ENCODE data around the gene TMEM120A.
A peak's percentile ranks its signal among the peaks of the same experiment; 100 is the strongest.
"Not testable (repeated sequence)": the region's sequence is repeated elsewhere in the genome, so short reads cannot be mapped to it uniquely, and the experiment has no call there.

Gene TMEM120A

GRCh38 chr7:75994388-75995051 is at the start of gene TMEM120A:
TMEM120A (minus strand) TSS chr7:75994595; CDS start chr7:75994570, 25 bp downstream.
- peak; percentile 91 to 94 (median 93) for DNase-seq

- no peak for DNase-seq
Observed at GRCh38 chr7:76040126-76040525, 45.7 kb upstream of the TMEM120A start.

DNA sequence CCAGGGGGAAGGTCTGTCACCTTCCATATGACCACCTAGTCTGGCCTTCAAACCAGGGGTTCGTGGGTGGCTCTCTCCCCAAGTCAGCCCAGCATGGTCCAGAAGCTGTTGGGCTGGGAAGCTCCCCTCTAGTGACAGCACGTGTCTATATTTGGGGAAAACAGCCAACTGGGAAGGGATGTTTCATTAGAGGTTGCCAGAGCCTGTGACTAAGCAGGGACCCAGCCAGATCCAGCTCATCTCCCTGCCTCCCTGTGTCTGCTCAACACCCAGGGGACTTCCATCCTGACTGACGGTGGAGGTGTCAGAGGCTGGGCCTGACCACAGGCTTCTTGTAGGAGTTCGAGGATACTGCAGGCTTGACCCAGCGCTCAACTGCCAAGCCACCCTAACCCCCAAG is 42.9 kb upstream of the TMEM120A start:
- no peak for DNase-seq

DNA sequence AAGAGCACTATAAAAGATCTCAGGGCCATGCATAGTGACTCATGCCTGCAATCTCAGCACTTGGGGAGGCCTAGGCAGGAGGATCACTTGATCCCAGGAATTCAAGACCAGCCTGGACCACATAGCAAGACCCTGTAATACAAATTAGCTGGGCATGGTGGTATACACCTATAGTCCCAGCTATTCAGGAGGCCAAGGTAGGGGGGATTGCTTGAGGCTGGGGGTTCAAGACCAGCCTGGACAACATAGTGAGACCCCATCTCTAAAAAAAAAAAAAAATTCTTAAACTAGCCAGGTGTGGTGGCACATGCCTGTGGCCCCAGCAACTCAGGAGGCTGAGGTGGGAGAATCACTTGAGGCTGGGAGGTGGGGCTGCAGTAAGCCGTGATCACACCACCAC is 37.6 kb upstream of the TMEM120A start:
- no peak for DNase-seq

DNA sequence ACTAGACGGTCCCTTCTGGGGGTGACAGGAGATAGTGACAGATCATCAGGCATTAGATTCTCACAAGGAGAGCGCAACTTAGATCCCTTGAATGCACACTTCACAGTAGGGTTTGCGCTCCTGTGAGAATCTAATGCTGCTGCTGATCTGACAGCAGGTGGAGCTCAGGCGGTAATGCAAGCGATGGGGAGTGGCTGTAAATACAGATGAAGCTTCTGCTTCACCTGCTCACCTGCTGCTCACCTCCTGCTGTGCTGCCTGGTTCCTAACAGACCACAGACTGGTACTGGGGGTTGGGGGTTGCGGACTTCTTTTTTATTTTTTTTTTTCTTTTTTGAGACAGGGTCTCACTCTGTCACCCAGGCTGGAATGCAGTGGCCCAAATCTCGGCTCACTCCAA is 35.3 kb upstream of the TMEM120A start:
- DNase-seq = peak in 2 of 3 experiments; percentile 5 to 44

DNA sequence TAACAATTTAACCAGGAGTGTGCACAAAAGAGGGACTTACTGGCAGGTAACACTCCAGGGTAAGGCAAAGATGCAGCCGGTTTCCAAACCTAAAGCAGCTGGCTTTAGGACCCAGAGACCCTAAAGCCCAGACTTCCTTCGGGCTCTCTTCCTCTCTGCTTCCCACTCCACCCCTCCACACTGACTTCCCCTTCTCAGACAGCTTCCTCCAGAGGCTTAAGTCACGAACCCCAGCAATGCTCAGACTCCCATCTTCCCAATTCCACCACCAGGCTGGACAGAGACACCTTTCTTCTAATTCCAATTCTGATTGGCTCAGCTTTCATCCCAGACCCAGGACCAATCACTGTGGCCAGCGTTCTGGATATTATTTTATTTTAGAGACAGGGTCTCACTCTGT is 28.6 kb upstream of the TMEM120A start:
- no peak for DNase-seq

DNA sequence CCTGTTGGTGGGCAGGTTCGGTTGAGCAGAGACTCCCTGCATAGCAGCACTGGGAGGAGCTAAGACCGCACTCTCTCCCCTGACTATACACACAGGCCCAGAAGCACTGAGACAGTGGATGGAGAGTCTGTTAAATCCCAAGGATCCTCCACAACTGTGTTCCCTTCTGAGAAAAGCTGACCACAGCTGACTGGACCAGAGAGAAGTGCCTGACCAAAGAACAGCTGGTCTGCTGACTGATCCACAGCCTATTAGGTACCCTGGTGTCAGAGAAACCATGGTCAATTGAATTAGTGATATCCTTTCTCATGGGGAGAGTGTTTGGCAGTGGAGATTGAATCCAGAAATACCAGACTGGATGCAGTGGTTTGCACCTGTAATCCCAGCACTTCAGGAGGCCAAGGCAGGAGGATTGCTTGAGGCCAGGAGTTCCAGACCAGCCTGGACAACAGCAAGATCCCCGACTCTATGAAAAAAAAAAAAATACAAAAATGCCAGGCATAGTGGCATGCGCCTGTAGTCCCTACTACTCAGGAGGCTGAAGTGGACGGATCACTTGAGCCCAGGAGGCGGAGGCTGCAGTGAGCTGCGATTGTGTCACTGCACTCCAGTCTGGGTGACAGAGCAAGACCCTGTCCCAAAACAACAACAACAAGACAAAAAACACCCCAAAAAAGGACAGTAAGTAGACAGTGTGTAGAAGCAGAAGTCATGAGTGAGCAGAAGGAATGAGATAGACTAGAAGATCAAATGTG is 27.8 kb upstream of the TMEM120A start:
- no peak for DNase-seq

DNA sequence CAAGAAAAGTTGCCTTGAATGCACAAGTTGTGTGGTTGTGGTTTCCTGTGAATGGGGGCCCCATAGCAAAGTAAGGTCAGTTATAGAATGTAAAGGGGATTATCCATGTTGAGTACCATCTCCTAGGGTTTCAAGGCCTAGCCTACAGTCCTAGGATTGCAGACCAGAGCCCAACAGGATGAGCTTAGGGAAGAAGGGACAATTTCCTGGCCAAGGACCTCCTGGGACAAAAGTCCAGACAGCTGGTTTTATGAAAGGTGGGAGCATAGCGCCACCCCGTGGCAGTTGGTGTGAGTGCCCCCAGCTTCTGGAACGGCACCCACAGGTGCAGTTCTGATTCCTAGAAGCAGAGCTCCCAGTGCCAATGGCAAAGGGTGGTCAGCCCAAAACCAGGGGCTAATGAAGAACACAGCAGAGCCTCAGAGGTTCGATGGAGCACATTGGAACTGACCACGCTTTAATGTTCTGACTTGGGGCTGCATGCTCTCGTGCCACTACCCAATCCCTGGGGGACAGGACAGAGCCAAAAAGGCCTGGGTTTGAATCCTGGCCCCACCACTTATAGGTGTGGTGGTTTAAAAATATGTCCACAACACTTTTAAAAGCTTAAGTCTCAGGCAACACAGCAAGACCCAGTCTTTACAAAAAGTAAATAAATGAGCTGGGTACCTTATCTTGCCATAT is 25.8 kb upstream of the TMEM120A start:
- DNase-seq = peak; percentile 62 to 84 (median 71)

GRCh38 chr7:76018520-76018919 is 24.1 kb upstream of the TMEM120A start:
- DNase-seq = not testable (repeated sequence)

- no peak for DNase-seq
Observed at GRCh38 chr7:76016191-76016947, 22.0 kb upstream of the TMEM120A start.

DNA sequence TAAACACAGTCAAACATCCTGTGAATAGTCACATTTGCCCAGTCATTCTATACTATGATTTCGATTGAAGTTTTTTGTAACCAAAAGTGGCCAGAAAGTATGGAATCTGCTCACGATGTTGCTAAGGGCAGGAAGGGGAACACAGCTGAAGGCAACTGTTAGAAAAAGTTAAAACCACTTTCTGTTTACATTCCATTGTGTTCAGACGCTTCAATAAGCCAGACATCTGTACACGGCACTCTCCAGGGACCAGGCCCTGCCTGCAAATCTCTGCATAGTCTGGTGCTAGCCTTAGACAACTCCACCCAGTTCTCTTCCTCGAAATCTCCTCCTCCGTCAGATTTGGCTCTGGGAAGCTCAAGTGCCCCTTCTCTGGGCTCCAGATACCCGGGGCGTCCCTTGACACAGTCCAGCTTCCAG is 17.1 kb upstream of the TMEM120A start:
- DNase-seq = no peak

- no peak for DNase-seq
Observed at GRCh38 chr7:76009672-76010600, 15.5 kb upstream of the TMEM120A start.

DNA sequence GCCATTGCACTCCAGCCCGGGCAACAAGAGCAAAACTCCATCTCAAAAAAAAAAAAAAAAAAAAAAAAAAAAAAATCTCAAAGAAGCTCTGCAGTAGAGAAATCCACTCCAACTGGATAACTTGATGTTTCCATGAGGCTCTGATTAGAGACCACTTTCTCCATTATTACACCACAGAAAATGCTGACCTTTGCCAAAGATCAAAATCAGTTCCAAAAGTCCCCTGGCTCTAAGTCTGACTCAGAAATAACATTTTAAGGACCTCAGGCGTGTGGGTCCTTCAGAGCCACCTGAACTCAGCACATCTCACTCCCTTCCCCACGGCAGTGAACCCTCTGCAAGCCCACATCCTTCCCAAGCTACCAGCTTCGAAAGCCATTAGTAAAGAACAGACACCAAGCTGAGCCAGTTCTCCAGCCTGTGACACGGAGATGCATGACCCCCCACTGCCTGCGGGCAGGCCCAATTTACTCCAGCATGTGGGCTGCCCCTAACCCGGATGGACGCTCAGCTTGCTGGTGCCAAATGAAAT is 13.8 kb upstream of the TMEM120A start:
- DNase-seq = no peak

DNA sequence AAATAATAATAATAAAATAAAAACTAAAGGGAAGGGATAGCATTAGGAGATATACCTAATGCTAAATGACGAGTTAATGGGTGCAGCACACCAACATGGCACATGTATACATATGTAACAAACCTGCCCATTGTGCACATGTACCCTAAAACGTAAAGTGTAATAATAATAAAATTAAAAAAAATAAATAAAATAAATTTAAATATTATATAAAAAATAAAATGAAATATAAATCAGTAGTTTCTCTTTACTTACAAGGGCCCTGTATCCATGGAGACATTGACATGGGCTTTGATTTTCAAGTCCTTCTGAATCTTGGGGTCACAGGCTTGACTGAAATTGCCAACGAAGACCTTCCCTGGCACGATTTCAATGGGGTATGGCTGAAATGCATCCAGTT is 10.6 kb upstream of the TMEM120A start:
- DNase-seq = not testable (repeated sequence)

DNA sequence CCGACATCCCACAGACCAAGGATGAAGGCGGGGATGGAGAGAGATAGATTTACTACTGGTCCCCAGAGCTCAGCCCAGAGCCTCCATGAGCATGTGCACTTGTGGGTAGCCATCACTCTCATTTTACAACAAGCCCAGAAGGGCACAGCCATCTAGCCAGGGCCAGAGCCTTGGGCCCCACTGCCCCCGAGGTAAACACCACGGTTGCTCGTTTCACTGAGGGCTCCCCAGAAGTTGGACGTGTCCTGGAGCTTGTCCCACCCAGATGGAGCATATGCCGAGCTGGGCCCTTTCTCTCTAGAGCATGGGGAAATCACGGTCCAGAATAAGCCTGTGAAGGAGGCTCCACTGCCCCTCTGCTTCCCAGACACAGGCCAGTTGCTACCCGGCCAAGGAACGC is 9.0 kb upstream of the TMEM120A start:
- DNase-seq = no peak

- no peak for DNase-seq
Observed at GRCh38 chr7:76002822-76003221, 8.4 kb upstream of the TMEM120A start.

DNA sequence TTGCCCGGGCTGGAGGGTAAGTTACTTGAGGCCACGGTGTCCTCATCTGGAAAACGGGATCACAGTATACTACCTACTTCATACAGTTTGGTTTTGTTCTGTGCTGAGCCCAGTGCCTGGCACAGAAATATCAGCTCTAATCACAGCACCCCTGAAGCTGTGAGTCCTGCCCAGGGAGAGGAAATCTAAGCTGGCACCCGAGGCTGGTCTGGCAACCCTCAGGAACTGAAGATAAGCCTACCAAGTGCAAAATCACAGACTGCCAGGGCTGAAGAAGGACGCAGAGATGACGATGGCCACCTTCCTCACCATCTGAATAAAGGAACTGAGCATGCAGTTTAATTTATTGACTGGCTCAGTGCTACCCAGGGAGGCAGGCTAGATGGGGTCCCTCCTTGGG is 7.7 kb upstream of the TMEM120A start:
- DNase-seq = no peak

- DNase-seq = no peak
Observed at GRCh38 chr7:76000566-76000965, 6.2 kb upstream of the TMEM120A start.

GRCh38 chr7:75998038-75998437 is 3.6 kb upstream of the TMEM120A start:
- DNase-seq = no peak

GRCh38 chr7:75996476-75996875 is 2.1 kb upstream of the TMEM120A start:
- no peak for DNase-seq

DNA sequence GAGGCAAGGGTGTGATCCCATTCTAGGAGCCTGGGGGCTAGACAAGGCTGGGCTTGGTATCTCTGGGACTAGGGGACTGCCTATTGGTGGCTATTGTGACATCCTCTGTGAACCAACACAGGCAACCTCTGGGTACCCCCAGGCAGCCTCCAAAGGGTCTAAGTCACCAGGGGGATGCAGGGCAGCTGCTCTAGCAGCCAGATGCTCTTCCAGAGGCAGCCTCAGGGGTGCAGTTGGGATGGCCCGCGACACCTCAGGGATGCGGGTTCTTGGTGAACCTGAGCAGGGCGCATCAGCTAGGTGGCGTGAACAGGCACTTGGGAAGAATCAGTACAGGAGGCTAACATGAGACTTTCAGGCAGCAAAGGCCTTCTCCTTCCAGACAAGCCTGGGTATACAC is 1.6 kb upstream of the TMEM120A start:
- DNase-seq = no peak

- no peak for DNase-seq
Observed at GRCh38 chr7:75995052-75995471, 667 bp upstream of the TMEM120A start.

All from NCI-H1417 (cell line).